Muscle layer of duodenum (tissue), 2 donors: ENCODE data around the gene OSBPL2.

ENCODE experiments used
- H3K27ac ChIP-seq: one replicate; pipeline ENCODE4 v1.7.0; 2013; ENCODE audit warnings: mild to moderate bottlenecking, low read length
- H3K27me3 ChIP-seq: one replicate; pipeline ENCODE4 v1.7.0; 2013; ENCODE audit warnings: low read depth, mild to moderate bottlenecking, control low read depth, low read length
- H3K36me3 ChIP-seq, 2 donors: one replicate each; pipeline ENCODE4 v1.7.0; 2013; ENCODE audit warnings: low read length in 2 of 2, control low read depth in 1 of 2, mild to moderate bottlenecking in 1 of 2; ENCODE audit not compliant: insufficient read depth in 2 of 2, control insufficient read depth in 1 of 2
- H3K4me1 ChIP-seq, 2 donors: one replicate each; pipeline ENCODE4 v1.7.0; 2013; ENCODE audit warnings: low read length in 2 of 2, mild to moderate bottlenecking in 2 of 2, control low read depth in 1 of 2, moderate library complexity in 1 of 2; ENCODE audit not compliant: insufficient read depth in 2 of 2, control insufficient read depth in 1 of 2
- H3K4me3 ChIP-seq, 2 donors: one replicate each; pipeline ENCODE4 v1.7.0; 2013; ENCODE audit warnings: low read length in 2 of 2, low read depth in 1 of 2, mild to moderate bottlenecking in 1 of 2
- H3K9me3 ChIP-seq, 2 donors: one replicate each; pipeline ENCODE4 v1.7.0; 2013; ENCODE audit warnings: low read length in 2 of 2, control low read depth in 1 of 2, mild to moderate bottlenecking in 1 of 2; ENCODE audit not compliant: control insufficient read depth in 1 of 2
- donor health status: healthy.

OSBPL2 gene

GRCh38 chr20:62267543-62267942 is 29.2 kb downstream of the OSBPL2 start:
- Histone ChIP-seq H3K9me3 (no peaks in the 10 kb centered on the region), H3K27ac (no peak overlapping the region), H3K4me1 (no peaks in the 10 kb centered on the region), H3K4me3 (no peak overlapping the region), H3K36me3 (peaks cover 24 to 57% of the 10 kb centered on the region in 2 donors), H3K27me3 (no peaks in the 10 kb centered on the region)

GRCh38 chr20:62268228-62268900 is 30.0 kb downstream of the OSBPL2 start:
- Histone ChIP-seq H3K27ac (no peak overlapping the region), H3K27me3 (no peaks in the 10 kb centered on the region), H3K4me1 (no peaks in the 10 kb centered on the region), H3K9me3 (no peaks in the 10 kb centered on the region), H3K4me3 (no peak overlapping the region), H3K36me3 (peaks cover 24 to 57% of the 10 kb centered on the region in 2 donors)

GRCh38 chr20:62269378-62269777 is 31.1 kb downstream of the OSBPL2 start:
- Histone ChIP-seq H3K27me3 (no peaks in the 10 kb centered on the region), H3K4me1 (no peaks in the 10 kb centered on the region), H3K36me3 (peaks cover 29 to 58% of the 10 kb centered on the region in 2 donors), H3K27ac (no peak overlapping the region), H3K4me3 (no peak overlapping the region), H3K9me3 (no peaks in the 10 kb centered on the region)

GRCh38 chr20:62269871-62270270 is 31.6 kb downstream of the OSBPL2 start:
- H3K36me3 ChIP-seq: peaks cover 29 to 58% of the 10 kb centered on the region in 2 donors
- H3K9me3 ChIP-seq: no peaks in the 10 kb centered on the region
- H3K4me1 ChIP-seq: no peaks in the 10 kb centered on the region
- no peak overlapping the region for H3K4me3 ChIP-seq
- no peak overlapping the region for H3K27ac ChIP-seq
- H3K27me3 ChIP-seq: no peaks in the 10 kb centered on the region

GRCh38 chr20:62272200-62272599 is 33.9 kb downstream of the OSBPL2 start:
- H3K36me3 ChIP-seq: peaks cover 35 to 43% of the 10 kb centered on the region in 2 donors
- no peaks in the 10 kb centered on the region for H3K9me3 ChIP-seq
- H3K27me3 ChIP-seq: no peaks in the 10 kb centered on the region
- no peak overlapping the region for H3K27ac ChIP-seq
- no peaks in the 10 kb centered on the region for H3K4me1 ChIP-seq
- no peak overlapping the region for H3K4me3 ChIP-seq

- no peak overlapping the region for H3K27ac ChIP-seq
- peaks cover 35 to 43% of the 10 kb centered on the region in 2 donors for H3K36me3 ChIP-seq
- no peaks in the 10 kb centered on the region for H3K4me1 ChIP-seq
- no peaks in the 10 kb centered on the region for H3K27me3 ChIP-seq
- H3K9me3 ChIP-seq: no peaks in the 10 kb centered on the region
- H3K4me3 ChIP-seq: no peak overlapping the region
Observed at GRCh38 chr20:62273416-62273815, 35.1 kb downstream of the OSBPL2 start.

GRCh38 chr20:62274332-62274950 is 36.1 kb downstream of the OSBPL2 start:
- peaks cover 39 to 49% of the 10 kb centered on the region in 2 donors for H3K36me3 ChIP-seq
- H3K4me1 ChIP-seq: no peaks in the 10 kb centered on the region
- H3K4me3 ChIP-seq: no peak overlapping the region
- H3K27me3 ChIP-seq: no peaks in the 10 kb centered on the region
- no peaks in the 10 kb centered on the region for H3K9me3 ChIP-seq
- H3K27ac ChIP-seq: no peak overlapping the region

- Histone ChIP-seq H3K9me3 (no peaks in the 10 kb centered on the region), H3K4me3 (no peak overlapping the region), H3K27ac (no peak overlapping the region), H3K4me1 (no peaks in the 10 kb centered on the region), H3K36me3 (peaks cover 45 to 56% of the 10 kb centered on the region in 2 donors), H3K27me3 (no peaks in the 10 kb centered on the region)
Observed at GRCh38 chr20:62275219-62275618, 36.9 kb downstream of the OSBPL2 start.

GRCh38 chr20:62276439-62276838 is 38.1 kb downstream of the OSBPL2 start:
- Histone ChIP-seq H3K27me3 (no peaks in the 10 kb centered on the region), H3K36me3 (peaks cover 57 to 62% of the 10 kb centered on the region in 2 donors), H3K27ac (no peak overlapping the region), H3K4me3 (no peak overlapping the region), H3K4me1 (no peaks in the 10 kb centered on the region), H3K9me3 (no peaks in the 10 kb centered on the region)

GRCh38 chr20:62277253-62277652 is 38.9 kb downstream of the OSBPL2 start:
- peaks cover 63 to 65% of the 10 kb centered on the region in 2 donors for H3K36me3 ChIP-seq
- H3K27ac ChIP-seq: no peak overlapping the region
- no peaks in the 10 kb centered on the region for H3K4me1 ChIP-seq

GRCh38 chr20:62280303-62280702 is 42.0 kb downstream of the OSBPL2 start:
- Histone ChIP-seq H3K27me3 (no peaks in the 10 kb centered on the region), H3K4me3 (no peak overlapping the region), H3K27ac (no peak overlapping the region), H3K36me3 (peaks cover 49 to 65% of the 10 kb centered on the region in 2 donors), H3K4me1 (no peaks in the 10 kb centered on the region), H3K9me3 (no peaks in the 10 kb centered on the region)

More at GRCh38 chr20:62277253-62277652, 38.9 kb downstream of the OSBPL2 start:
- Histone ChIP-seq H3K4me3 (no peak overlapping the region), H3K27me3 (no peaks in the 10 kb centered on the region), H3K9me3 (no peaks in the 10 kb centered on the region)
